Nephron (organoid): ENCODE measurements around the gene FAN1.

ENCODE experiments used
- H3K27ac Mint-ChIP-seq, 3 experiments: 2 replicates each; pipeline ENCODE4 v1.8.0; 2020; ENCODE audit warnings: mixed read lengths in 3 of 3, mild to moderate bottlenecking in 2 of 3, moderate library complexity in 1 of 3
- H3K27me3 Mint-ChIP-seq: 2 replicates; pipeline ENCODE4 v1.8.0; 2021; ENCODE audit warnings: low read depth, mild to moderate bottlenecking, moderate library complexity, mixed read lengths
- H3K36me3 Mint-ChIP-seq: 2 replicates; pipeline ENCODE4 v1.8.0; 2020; ENCODE audit warnings: low read depth, mixed read lengths
- H3K4me1 Mint-ChIP-seq: 2 replicates; pipeline ENCODE4 v1.8.0; 2020; ENCODE audit warnings: mixed read lengths
- H3K4me3 Mint-ChIP-seq, 3 experiments: 2 replicates each; pipeline ENCODE4 v1.8.0; 2020; ENCODE audit warnings: mild to moderate bottlenecking in 3 of 3, mixed read lengths in 3 of 3, moderate library complexity in 2 of 3
- H3K9me3 Mint-ChIP-seq: 2 replicates; pipeline ENCODE4 v1.8.0; 2020; ENCODE audit warnings: mixed read lengths
- TF ChIP-seq, protein P1 (sequence below), 3 experiments: fragments of 200-600 bp; sonication (generic); IDR thresholded peaks; one replicate each; pipeline ENCODE4 v1.5.0; 2021; ENCODE audit warnings: antibody characterized with exemption in 3 of 3; ENCODE audit not compliant: unreplicated experiment in 3 of 3

Gene FAN1

DNA sequence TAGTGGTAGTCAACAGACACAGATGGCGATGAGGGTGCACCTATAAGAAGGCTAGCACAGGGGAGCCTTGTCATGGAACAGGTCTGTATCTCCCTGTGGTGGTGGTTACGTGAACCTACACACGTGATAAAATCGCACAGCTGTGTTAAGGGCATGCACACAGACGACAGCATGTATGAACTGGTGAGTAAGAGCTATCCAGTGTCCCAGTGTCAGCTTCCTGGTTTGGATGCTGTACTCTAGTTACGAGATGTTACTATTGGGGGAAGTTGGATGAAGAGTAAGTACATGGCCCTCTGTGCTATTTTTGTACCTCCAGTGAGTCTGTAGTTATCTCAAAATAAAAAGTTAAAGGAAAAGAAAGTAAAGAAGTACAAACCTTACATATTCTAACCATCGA is 49.5 kb downstream of the FAN1 start:
- TF ChIP-seq, protein P1, sequence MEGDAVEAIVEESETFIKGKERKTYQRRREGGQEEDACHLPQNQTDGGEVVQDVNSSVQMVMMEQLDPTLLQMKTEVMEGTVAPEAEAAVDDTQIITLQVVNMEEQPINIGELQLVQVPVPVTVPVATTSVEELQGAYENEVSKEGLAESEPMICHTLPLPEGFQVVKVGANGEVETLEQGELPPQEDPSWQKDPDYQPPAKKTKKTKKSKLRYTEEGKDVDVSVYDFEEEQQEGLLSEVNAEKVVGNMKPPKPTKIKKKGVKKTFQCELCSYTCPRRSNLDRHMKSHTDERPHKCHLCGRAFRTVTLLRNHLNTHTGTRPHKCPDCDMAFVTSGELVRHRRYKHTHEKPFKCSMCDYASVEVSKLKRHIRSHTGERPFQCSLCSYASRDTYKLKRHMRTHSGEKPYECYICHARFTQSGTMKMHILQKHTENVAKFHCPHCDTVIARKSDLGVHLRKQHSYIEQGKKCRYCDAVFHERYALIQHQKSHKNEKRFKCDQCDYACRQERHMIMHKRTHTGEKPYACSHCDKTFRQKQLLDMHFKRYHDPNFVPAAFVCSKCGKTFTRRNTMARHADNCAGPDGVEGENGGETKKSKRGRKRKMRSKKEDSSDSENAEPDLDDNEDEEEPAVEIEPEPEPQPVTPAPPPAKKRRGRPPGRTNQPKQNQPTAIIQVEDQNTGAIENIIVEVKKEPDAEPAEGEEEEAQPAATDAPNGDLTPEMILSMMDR (IDR thresholded peaks at IDR 0.05; ENCODE audit: unreplicated experiment in 3 of 3): no peak
- Mint-ChIP-seq H3K27me3 (no peaks in the 10 kb centered on the region), H3K9me3 (peaks cover 2% of the 10 kb centered on the region), H3K27ac (no peak overlapping the region), H3K4me1 (no peaks in the 10 kb centered on the region), H3K36me3 (peaks cover 90% of the 10 kb centered on the region), H3K4me3 (no peak overlapping the region)

GRCh38 chr15:30953731-30954378 is 50.1 kb downstream of the FAN1 start:
- no peak overlapping the region for H3K27ac Mint-ChIP-seq
- no peak overlapping the region for H3K4me3 Mint-ChIP-seq
- H3K4me1 Mint-ChIP-seq: no peaks in the 10 kb centered on the region
- no peaks in the 10 kb centered on the region for H3K27me3 Mint-ChIP-seq
- peaks cover 2% of the 10 kb centered on the region for H3K9me3 Mint-ChIP-seq
- TF ChIP-seq, protein P1 (IDR thresholded peaks at IDR 0.05; ENCODE audit: unreplicated experiment in 3 of 3): no peak
- H3K36me3 Mint-ChIP-seq: peaks cover 87% of the 10 kb centered on the region

DNA sequence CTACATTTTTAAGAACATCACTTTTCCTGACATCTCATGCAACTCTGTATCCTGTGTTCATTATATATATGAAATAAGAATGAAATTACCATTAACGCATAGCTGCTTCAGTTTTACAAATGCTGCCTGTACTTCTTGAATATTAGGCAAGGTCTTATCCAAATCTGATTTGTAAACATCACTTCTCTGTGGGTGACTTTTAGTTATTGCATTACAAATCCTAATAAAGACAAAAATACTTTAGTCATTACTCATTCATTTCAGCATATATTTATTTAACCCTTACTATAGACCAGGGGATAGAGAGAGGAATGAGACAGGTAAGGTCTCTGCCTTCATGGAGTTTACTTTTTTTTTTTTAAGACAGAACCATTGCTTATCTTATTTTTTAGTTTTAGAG is 51.0 kb downstream of the FAN1 start:
- no peaks in the 10 kb centered on the region for H3K27me3 Mint-ChIP-seq
- no peak overlapping the region for H3K27ac Mint-ChIP-seq
- no peak overlapping the region for H3K4me3 Mint-ChIP-seq
- TF ChIP-seq, protein P1 (IDR thresholded peaks at IDR 0.05; ENCODE audit: unreplicated experiment in 3 of 3): no peak
- H3K9me3 Mint-ChIP-seq: no peaks in the 10 kb centered on the region
- H3K4me1 Mint-ChIP-seq: no peaks in the 10 kb centered on the region
- peaks cover 87% of the 10 kb centered on the region for H3K36me3 Mint-ChIP-seq

DNA sequence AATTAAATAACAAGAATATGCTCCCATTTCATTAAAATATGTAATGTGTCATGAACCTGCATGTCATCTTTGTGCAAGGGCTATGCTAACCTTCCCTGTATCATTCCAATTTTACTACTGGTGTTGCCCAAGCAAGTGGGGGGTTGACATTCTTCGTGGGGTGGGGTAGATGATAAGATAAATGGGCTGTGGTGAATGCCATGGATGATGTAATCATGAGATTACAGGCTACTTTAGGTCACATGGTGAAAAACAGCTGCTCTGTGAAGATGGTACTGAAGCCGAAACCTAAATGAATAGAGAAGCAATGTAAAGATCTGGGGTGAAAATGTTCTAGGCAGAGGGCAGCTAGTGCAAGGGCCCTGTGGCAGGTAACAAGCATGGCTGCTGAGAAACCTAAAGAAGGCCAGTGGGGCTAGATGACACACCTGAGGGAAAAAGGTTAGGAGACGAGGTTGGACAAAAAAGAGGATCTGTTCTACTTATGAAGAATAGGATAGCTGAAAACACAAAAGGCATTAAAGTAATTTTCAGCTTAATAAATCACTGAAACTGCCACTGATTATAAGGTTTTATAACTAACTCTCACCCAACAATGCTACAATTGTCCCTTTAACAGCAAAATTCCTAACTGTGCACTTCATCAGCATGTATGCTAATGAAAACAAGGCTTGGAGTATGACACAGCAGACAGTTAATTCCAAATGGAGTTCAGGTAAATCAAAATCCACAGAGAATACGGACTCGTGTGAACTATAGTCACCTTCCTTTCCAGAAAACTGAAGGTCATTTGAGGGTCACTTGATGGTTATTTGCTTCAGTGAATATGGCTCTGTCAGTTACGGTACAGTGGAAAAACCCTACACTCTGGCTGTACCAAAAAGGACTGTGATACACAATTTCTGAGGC is 52.8 kb downstream of the FAN1 start:
- H3K27ac Mint-ChIP-seq: no peak overlapping the region
- no peaks in the 10 kb centered on the region for H3K27me3 Mint-ChIP-seq
- TF ChIP-seq, protein P1 (IDR thresholded peaks at IDR 0.05; ENCODE audit: unreplicated experiment in 3 of 3): no peak
- H3K36me3 Mint-ChIP-seq: peaks cover 83% of the 10 kb centered on the region
- H3K9me3 Mint-ChIP-seq: no peaks in the 10 kb centered on the region
- H3K4me3 Mint-ChIP-seq: no peak overlapping the region
- peaks cover 13% of the 10 kb centered on the region for H3K4me1 Mint-ChIP-seq

DNA sequence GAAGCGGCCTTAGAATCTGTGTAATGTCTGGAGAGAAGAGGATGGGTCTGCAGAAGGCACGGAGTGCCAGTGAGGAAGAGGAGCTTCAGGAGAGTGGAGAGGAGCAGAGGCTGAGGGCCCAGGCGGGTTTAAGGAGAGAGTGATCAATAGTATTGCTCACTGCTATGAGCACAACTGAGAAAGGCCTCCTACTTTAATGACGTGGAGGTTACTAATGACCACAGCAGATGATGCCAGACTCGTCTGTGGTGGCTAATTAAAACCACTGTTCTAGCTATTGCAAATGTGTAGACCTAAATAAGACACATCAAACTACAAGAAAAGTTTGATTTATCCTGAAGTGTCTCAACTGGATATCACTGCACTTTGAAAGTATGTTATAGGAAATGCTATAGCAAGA is 54.5 kb downstream of the FAN1 start:
- no peak overlapping the region for H3K27ac Mint-ChIP-seq
- TF ChIP-seq, protein P1 (IDR thresholded peaks at IDR 0.05; ENCODE audit: unreplicated experiment in 3 of 3): no peak
- no peak overlapping the region for H3K4me3 Mint-ChIP-seq
- no peaks in the 10 kb centered on the region for H3K27me3 Mint-ChIP-seq
- no peaks in the 10 kb centered on the region for H3K9me3 Mint-ChIP-seq
- peaks cover 76% of the 10 kb centered on the region for H3K36me3 Mint-ChIP-seq
- peaks cover 23% of the 10 kb centered on the region for H3K4me1 Mint-ChIP-seq
